NT2/D1 (cell line): Measurements from ENCODE around the gene GID4.

Experiments used
- SUZ12 ChIP-seq: IDR thresholded peaks from 2 replicates; pipeline ENCODE4 v1.6.1; 2011; ENCODE audit not compliant: insufficient read length, insufficient read depth; ENCODE audit errors: extremely low read depth
- YY1 ChIP-seq: IDR thresholded peaks from 2 replicates; pipeline ENCODE4 v1.6.1; 2011; ENCODE audit not compliant: insufficient read length, insufficient read depth
- ZNF274 ChIP-seq: IDR thresholded peaks from 2 replicates; pipeline ENCODE4 v1.6.1; 2011; ENCODE audit warnings: mild to moderate bottlenecking, low read depth, low read length

GRCh38 chr17:18038149-18038850, 908 bp upstream of the GID4 start:
- TF ChIP-seq ZNF274 = no peak
- no peak for TF ChIP-seq YY1
- TF ChIP-seq SUZ12 = no peak
